ENCODE results near the gene JPH2. TPM values are rescaled to one million over a fixed set of nuclear protein-coding genes. Genes with fewer than 3 reads are reported as not detected.

Gene JPH2
- total RNA-seq, 1 donor from 2014 or later, result not detected

DNA sequence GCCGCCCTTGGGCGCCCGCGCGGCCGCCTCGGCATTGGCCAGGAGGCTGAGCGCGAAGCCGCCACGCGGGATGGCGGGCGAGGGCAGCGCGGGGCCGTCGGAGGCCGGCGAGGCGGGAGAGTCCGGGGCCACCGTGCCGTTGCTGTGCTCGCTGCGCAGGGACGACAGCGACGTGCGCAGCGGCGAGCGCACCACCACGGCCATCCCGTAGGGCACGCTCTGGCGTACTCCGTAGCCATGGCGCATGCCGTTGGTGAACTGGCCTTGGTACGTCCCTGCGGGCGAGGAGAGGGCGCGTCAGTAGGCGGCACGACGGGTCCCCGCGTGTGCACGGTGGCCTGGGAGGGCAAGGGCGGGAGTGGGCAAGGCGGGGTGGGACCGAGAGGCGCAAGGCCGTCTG is 26.9 kb downstream of the JPH2 start:
- Mint-ChIP-seq H3K4me1 (no peaks in the 10 kb centered on the region), H3K36me3 (ENCODE audit: low read depth) (no peaks in the 10 kb centered on the region), H3K27ac (no peak overlapping the region), H3K4me3 (no peak overlapping the region), H3K9me3 (peaks cover 3% of the 10 kb centered on the region), H3K27me3 (peaks cover 21% of the 10 kb centered on the region)
- no peak for ATAC-seq (ENCODE audit: low read depth)
- POLR2A ChIA-PET, result no interaction called here
- intact Hi-C loops (cut with micrococcal nuclease), result no loop called here
- CTCF ChIA-PET, result no interaction called here
- TF ChIP-seq, protein P1, sequence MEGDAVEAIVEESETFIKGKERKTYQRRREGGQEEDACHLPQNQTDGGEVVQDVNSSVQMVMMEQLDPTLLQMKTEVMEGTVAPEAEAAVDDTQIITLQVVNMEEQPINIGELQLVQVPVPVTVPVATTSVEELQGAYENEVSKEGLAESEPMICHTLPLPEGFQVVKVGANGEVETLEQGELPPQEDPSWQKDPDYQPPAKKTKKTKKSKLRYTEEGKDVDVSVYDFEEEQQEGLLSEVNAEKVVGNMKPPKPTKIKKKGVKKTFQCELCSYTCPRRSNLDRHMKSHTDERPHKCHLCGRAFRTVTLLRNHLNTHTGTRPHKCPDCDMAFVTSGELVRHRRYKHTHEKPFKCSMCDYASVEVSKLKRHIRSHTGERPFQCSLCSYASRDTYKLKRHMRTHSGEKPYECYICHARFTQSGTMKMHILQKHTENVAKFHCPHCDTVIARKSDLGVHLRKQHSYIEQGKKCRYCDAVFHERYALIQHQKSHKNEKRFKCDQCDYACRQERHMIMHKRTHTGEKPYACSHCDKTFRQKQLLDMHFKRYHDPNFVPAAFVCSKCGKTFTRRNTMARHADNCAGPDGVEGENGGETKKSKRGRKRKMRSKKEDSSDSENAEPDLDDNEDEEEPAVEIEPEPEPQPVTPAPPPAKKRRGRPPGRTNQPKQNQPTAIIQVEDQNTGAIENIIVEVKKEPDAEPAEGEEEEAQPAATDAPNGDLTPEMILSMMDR (IDR thresholded peaks at IDR 0.05), result no peak
- DNase-seq, result no peak

DNA sequence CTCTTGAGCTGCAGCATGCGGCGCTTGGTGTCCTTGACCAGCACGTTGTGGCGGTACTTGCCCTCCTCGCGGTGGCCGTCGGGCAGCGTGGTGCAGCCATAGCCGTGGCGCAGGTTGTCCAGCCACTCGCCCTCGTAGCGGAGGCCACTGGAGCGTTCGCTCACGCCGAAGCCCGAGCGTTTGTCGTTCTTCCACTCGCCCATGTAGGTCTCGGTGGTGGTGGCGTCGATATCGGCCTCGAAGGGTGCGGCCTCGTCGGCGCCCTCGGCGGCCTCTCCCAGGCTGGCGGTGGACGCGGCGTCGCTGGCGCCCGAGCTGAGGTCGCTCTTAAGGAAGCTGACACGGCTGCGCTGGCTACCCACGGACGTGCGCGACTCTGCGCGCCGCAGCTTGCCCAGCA is 27.3 kb downstream of the JPH2 start:
- Mint-ChIP-seq H3K9me3 (peaks cover 3% of the 10 kb centered on the region), H3K4me3 (no peak overlapping the region), H3K4me1 (no peaks in the 10 kb centered on the region), H3K27me3 (peaks cover 21% of the 10 kb centered on the region), H3K27ac (no peak overlapping the region), H3K36me3 (ENCODE audit: low read depth) (no peaks in the 10 kb centered on the region)
- ATAC-seq (ENCODE audit: low read depth), result no peak
- no peak for DNase-seq
- ChIA-PET CTCF (no interaction called here), POLR2A (no interaction called here)
- intact Hi-C loops (cut with micrococcal nuclease), result no loop called here
- TF ChIP-seq, protein P1 (IDR thresholded peaks at IDR 0.05), result no peak

DNA sequence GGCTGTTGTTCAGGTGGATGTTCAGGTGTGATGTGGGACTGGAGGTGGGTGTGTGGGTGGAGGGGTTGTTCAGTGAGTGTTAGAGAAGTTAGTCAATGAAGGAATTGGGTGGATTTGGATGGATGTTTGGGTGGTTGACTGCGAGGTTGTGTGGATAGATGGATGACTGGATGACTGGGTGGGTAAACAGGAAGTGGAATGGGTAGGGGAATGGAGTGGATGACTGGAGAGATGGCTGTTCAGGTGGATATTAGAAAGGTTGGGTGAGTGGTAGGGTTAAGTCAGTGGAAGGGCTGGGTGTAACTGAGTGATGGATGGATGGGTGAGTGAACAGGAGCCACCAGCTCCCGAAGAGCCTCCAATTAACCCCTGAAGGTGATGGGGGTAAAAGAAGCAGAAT is 27.9 kb downstream of the JPH2 start:
- H3K27ac Mint-ChIP-seq, result no peak overlapping the region
- no peaks in the 10 kb centered on the region for H3K4me1 Mint-ChIP-seq
- no peak for ATAC-seq (ENCODE audit: low read depth)
- no peak for DNase-seq
- ChIA-PET POLR2A (no interaction called here), CTCF (no interaction called here)
- no peak overlapping the region for H3K4me3 Mint-ChIP-seq
- H3K9me3 Mint-ChIP-seq, result peaks cover 3% of the 10 kb centered on the region
- H3K36me3 Mint-ChIP-seq (ENCODE audit: low read depth), result no peaks in the 10 kb centered on the region
- TF ChIP-seq, protein P1 (IDR thresholded peaks at IDR 0.05), result no peak
- intact Hi-C loops (cut with micrococcal nuclease), result no loop called here
- peaks cover 22% of the 10 kb centered on the region for H3K27me3 Mint-ChIP-seq

DNA sequence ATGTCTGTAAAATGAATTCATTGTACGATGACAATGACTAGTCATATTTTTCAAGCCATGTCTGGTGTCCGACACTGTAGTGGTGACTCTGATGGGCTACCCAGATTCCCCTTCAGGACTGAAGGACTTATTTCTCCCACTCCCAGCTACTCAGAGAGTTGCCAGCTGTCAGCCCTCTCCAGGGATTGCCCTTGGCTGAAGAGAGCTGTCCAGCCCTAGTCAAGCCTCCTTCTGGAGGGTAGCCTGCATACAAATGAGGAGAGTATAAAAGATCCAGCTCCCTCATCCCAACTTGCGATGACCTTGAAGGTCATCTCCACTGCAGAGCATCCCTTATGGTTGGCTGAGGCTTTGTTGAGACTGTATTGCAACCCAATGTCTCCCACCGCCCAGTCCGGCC is 29.9 kb downstream of the JPH2 start:
- H3K36me3 Mint-ChIP-seq (ENCODE audit: low read depth), result no peaks in the 10 kb centered on the region
- DNase-seq (no peak), ATAC-seq (ENCODE audit: low read depth) (no peak)
- H3K27ac Mint-ChIP-seq, result no peak overlapping the region
- CTCF ChIA-PET, result no interaction called here
- TF ChIP-seq, protein P1 (IDR thresholded peaks at IDR 0.05), result no peak
- H3K9me3 Mint-ChIP-seq, result no peaks in the 10 kb centered on the region
- no peaks in the 10 kb centered on the region for H3K4me1 Mint-ChIP-seq
- no peak overlapping the region for H3K4me3 Mint-ChIP-seq
- H3K27me3 Mint-ChIP-seq, result peaks cover 14% of the 10 kb centered on the region
- POLR2A ChIA-PET, result no interaction called here
- intact Hi-C loops (cut with micrococcal nuclease), result no loop called here

DNA sequence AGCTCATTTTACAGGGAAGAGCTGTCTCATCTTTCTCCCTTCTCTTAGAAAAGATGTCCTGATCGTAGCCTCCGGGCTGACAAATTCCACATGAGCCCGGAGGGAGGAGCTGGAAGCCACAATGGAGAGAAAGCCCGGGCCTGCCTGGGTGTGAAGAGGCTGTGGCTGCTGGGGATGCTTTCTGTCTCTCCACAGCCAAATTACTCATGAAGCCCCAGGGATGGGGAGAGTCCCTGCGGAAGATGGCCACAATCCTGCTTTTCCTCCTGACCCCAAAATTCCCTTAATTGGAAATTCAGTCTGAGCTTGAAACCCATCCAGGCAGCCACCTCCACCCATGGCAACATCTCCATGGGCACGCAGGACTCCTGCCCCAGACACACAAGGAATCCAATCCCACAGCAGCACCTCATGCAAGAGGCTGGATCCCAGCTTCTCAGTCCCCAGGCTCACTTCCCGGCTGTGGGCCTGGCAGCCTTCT is 32.4 kb downstream of the JPH2 start:
- CTCF ChIA-PET, result no interaction called here
- POLR2A ChIA-PET, result no interaction called here
- Mint-ChIP-seq H3K4me3 (no peak overlapping the region), H3K36me3 (ENCODE audit: low read depth) (no peaks in the 10 kb centered on the region), H3K4me1 (no peaks in the 10 kb centered on the region), H3K27me3 (peaks cover 11% of the 10 kb centered on the region), H3K27ac (no peak overlapping the region), H3K9me3 (no peaks in the 10 kb centered on the region)
- intact Hi-C loops (cut with micrococcal nuclease), result no loop called here
- ATAC-seq (ENCODE audit: low read depth) (no peak), DNase-seq (no peak)
- TF ChIP-seq, protein P1 (IDR thresholded peaks at IDR 0.05), result no peak
